Mucosa of descending colon (tissue), 3 donors: Measurements from ENCODE around the gene EXOC1L. TPM values are rescaled to one million over a fixed set of nuclear protein-coding genes. Genes with fewer than 3 reads are reported as not detected.

Experiments used
- ATAC-seq: fragments of 200-7000 bp; cut with Tn5 transposase; one replicate; pipeline ENCODE4 v1.9.1; 2020; ENCODE audit warnings: mild to moderate bottlenecking, moderate library complexity
- DNase-seq, 3 donors: peaks; one replicate each; pipeline ENCODE4 v3.0.0-alpha.2; 2020
- H3K36me3 ChIP-seq: fragments of 200-600 bp; one replicate; pipeline ENCODE4 v1.8.0; 2021; ENCODE audit warnings: low read depth, mild to moderate bottlenecking
- H3K4me1 ChIP-seq: fragments of 200-600 bp; one replicate; pipeline ENCODE4 v1.8.0; 2021; ENCODE audit warnings: low read depth, mild to moderate bottlenecking
- H3K4me3 ChIP-seq: fragments of 200-600 bp; one replicate; pipeline ENCODE4 v1.8.0; 2021; ENCODE audit warnings: mild to moderate bottlenecking
- H3K9me3 ChIP-seq: fragments of 200-600 bp; one replicate; pipeline ENCODE4 v1.8.0; 2021; ENCODE audit warnings: mild to moderate bottlenecking
- intact Hi-C, 2 donors: fragments of 100-400 bp; cut with DNase I in 1 of 2; cut with micrococcal nuclease in 1 of 2; formaldehyde crosslinking; loops; one replicate each; pipeline versions ENCODE4 v1.11.0 to v1.11.1; 2022; cut with DNase I, micrococcal nuclease
- total RNA-seq, 3 donors: library from RNA; stranded (reverse); fragmentation: NEBNext Ultra II Directional in 2 of 3; extraction: Animal tissue kit (Norgen Biotek cat#: 25700) in 2 of 3; gene quantifications; one replicate each; pipeline versions ENCODE4 v1.2.1 to v1.2.4, GENCODE V29; 2021 to 2023
- TF ChIP-seq, protein P1 (sequence below): fragments of 200-600 bp; IDR thresholded peaks from one replicate; pipeline ENCODE4 v1.8.0; 2022; ENCODE audit warnings: antibody characterized with exemption, mild to moderate bottlenecking
- donor health status: DM: no; HTN: no; CAD: no; lungs with moderate emphysema.
- donor health status: DM: no; HTN: no; CAD: no.
- donor health status: DM: no; HTN: yes; CAD: no.

Gene EXOC1L
- total RNA-seq, 3 donors from 2014 or later = not detected

DNA sequence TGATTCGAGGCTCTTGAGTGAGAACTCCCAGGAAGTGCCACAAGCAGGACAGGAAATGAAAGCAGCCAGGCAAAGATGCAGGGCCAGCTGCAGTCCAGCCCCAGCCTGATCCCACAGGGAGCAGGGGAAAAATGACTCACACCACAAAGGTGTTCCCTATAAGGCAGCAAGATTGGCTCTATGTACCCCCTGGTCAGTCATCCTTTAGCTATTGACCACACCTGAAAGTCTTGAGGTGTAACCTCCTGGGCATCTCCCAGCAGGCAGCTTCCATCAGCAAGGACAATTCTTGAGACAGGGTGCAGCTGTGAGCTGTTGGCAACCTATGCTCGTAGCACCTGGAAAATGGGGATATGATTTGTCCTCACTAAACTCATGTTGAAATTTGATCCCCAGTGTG, 27.9 kb upstream of the EXOC1L start:
- no peak for ATAC-seq
- no peaks in the 10 kb centered on the region for H3K36me3 ChIP-seq
- no peaks in the 10 kb centered on the region for H3K4me1 ChIP-seq
- no peaks in the 10 kb centered on the region for H3K9me3 ChIP-seq
- TF ChIP-seq, protein P1, sequence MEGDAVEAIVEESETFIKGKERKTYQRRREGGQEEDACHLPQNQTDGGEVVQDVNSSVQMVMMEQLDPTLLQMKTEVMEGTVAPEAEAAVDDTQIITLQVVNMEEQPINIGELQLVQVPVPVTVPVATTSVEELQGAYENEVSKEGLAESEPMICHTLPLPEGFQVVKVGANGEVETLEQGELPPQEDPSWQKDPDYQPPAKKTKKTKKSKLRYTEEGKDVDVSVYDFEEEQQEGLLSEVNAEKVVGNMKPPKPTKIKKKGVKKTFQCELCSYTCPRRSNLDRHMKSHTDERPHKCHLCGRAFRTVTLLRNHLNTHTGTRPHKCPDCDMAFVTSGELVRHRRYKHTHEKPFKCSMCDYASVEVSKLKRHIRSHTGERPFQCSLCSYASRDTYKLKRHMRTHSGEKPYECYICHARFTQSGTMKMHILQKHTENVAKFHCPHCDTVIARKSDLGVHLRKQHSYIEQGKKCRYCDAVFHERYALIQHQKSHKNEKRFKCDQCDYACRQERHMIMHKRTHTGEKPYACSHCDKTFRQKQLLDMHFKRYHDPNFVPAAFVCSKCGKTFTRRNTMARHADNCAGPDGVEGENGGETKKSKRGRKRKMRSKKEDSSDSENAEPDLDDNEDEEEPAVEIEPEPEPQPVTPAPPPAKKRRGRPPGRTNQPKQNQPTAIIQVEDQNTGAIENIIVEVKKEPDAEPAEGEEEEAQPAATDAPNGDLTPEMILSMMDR = no peak
- no peak for DNase-seq
- no peak overlapping the region for H3K4me3 ChIP-seq
- intact Hi-C loops = no loop called here

DNA sequence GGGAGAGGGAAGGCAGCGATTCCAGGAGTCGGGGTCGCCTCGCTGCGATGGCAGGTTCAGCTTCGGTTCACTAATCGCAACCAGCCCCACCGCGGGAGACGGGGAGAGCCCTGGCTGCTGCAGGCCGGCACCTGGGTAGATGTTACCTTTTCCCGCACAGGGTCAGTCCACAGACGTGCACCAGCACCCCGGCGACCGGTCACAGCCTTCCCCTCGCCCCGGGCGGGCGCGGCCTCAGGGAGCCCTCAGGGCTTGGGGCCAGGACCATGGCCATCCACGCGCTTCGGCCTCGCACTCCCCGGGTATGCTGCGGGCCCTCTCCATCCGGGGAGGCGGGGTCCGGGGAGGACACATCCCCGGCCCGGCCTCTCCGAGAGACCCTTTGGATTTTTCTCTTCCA, 26.1 kb upstream of the EXOC1L start:
- Histone ChIP-seq H3K4me3 (no peak overlapping the region), H3K36me3 (no peaks in the 10 kb centered on the region), H3K4me1 (no peaks in the 10 kb centered on the region), H3K9me3 (no peaks in the 10 kb centered on the region)
- no peak for DNase-seq
- TF ChIP-seq, protein P1 = no peak
- intact Hi-C loops = no loop called here
- no peak for ATAC-seq

DNA sequence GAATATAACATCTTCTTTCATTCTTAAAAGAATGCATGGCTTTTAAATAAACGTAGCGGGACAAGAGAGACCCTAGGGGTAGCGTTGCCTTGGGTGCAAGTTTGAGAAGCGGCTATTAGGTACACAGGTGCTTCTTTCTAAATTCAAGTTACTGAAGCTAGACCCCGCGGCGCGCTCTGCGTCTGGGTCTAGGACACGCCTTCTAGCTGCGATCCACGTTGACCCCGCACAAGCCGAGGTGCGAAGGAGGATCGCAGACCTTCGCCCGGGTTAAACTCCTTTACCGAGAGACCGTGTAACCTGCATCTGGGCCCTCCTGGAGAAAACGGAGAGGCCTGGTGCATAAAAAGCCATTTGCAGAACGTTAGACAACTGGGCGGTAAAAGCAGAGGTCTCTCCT, 25.5 kb upstream of the EXOC1L start:
- Histone ChIP-seq H3K9me3 (no peaks in the 10 kb centered on the region), H3K4me3 (no peak overlapping the region), H3K4me1 (no peaks in the 10 kb centered on the region), H3K36me3 (no peaks in the 10 kb centered on the region)
- intact Hi-C loops = no loop called here
- TF ChIP-seq, protein P1 = no peak
- ATAC-seq = no peak
- DNase-seq = no peak

DNA sequence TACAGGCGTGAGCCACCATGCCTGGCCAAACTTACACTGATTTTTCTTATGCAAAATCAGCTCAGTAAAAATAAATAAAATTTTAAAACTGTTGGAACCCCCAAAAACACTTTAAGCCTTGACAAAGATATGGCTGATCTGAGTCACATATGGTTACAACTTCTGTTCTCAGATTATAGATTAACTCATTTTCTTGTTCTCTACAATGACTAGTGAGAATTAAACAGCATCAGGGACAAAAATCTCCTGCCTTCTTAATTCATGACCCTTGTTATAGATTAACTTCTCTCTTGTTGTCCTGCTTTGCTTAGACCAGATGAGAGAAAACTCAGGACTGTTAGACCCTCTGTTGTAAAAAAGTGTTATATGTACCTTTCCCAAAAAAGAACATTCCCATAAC, 24.2 kb upstream of the EXOC1L start:
- Histone ChIP-seq H3K4me1 (no peaks in the 10 kb centered on the region), H3K36me3 (no peaks in the 10 kb centered on the region), H3K9me3 (no peaks in the 10 kb centered on the region), H3K4me3 (no peak overlapping the region)
- TF ChIP-seq, protein P1 = no peak
- no peak for DNase-seq
- no peak for ATAC-seq
- intact Hi-C loops = no loop called here

DNA sequence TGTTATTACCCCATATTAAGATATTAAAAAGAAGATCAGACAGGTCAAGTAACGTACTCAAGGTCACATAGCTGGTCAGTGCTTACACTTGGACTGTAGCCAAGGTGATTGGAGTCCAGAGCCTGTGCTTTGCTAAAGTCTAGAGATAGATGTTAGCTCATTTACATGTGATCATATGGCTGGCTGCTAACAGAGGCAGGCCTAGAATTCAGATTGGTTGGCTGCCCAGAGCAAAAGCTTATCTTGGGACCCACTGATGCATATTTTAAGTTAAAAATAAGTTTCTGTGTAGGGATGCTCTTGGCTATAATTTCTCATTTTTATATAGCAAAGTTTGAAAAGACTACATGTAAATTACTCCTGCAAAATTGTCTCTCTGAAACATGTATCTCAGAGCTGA, 18.1 kb upstream of the EXOC1L start:
- H3K4me3 ChIP-seq = no peak overlapping the region
- DNase-seq = no peak
- TF ChIP-seq, protein P1 = no peak

DNA sequence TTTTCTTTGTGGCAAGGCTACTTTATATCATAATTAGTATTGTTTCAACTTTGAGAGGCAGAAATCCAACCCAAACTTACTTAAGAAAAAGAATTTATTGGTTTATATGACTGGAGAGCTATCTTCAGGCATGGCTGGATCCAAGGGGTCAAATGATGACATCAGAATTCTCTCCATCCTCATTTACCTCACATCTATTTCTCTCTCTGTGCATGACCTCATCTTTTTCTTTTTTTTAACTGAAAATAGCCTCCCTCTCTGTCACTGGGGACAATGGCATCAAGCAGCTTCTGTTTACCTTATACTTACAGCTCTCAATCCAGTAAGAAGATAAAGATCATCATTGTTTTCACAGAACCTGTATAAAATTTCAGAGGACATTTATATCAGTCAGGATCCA, 12.0 kb upstream of the EXOC1L start:
- TF ChIP-seq, protein P1 = no peak
- H3K4me3 ChIP-seq = no peak overlapping the region
- DNase-seq (no peak), ATAC-seq (no peak)
- intact Hi-C loops = no loop called here
- no peaks in the 10 kb centered on the region for H3K36me3 ChIP-seq
- no peaks in the 10 kb centered on the region for H3K9me3 ChIP-seq
- no peaks in the 10 kb centered on the region for H3K4me1 ChIP-seq

More for the DNA sequence above, 18.1 kb upstream of the EXOC1L start:
- ATAC-seq = no peak
- Histone ChIP-seq H3K4me1 (no peaks in the 10 kb centered on the region), H3K9me3 (no peaks in the 10 kb centered on the region), H3K36me3 (no peaks in the 10 kb centered on the region)
- intact Hi-C loops = no loop called here
